Measurements from ENCODE around the gene REM2. TPM values are rescaled to one million over a fixed set of nuclear protein-coding genes. Genes with fewer than 3 reads are reported as not detected.

Gene REM2
- total RNA-seq, 1 experiment from 2014 or later: 0.12 TPM

- DNase-seq (ENCODE audit: low read depth): no peak
Measured at GRCh38 chr14:22872833-22873520, 10.0 kb upstream of the REM2 start.

GRCh38 chr14:22875003-22875747, 7.8 kb upstream of the REM2 start:
- no peak for DNase-seq (ENCODE audit: low read depth)

- no peak for DNase-seq (ENCODE audit: low read depth)
Measured at GRCh38 chr14:22875748-22876319, 7.2 kb upstream of the REM2 start.

- DNase-seq (ENCODE audit: low read depth): no peak
Measured at GRCh38 chr14:22877000-22877501, 6.0 kb upstream of the REM2 start.

GRCh38 chr14:22878271-22879246, 4.5 kb upstream of the REM2 start:
- DNase-seq (ENCODE audit: low read depth): no peak

- no peak for DNase-seq (ENCODE audit: low read depth)
Measured at GRCh38 chr14:22882064-22882463, 958 bp upstream of the REM2 start.

GRCh38 chr14:22882529-22883172, 371 bp upstream of the REM2 start:
- no peak for DNase-seq (ENCODE audit: low read depth)

GRCh38 chr14:22884076-22884737, 1.2 kb downstream of the REM2 start:
- DNase-seq (ENCODE audit: low read depth): no peak

GRCh38 chr14:22884738-22885523, 1.9 kb downstream of the REM2 start:
- DNase-seq (ENCODE audit: low read depth): no peak

- no peak for DNase-seq (ENCODE audit: low read depth)
Measured at GRCh38 chr14:22885975-22886374, 3.0 kb downstream of the REM2 start.

- peak; percentile 78 for DNase-seq (ENCODE audit: low read depth)
Measured at GRCh38 chr14:22886500-22887259, 3.7 kb downstream of the REM2 start.

- peak; percentile 86 for DNase-seq (ENCODE audit: low read depth)
Measured at GRCh38 chr14:22887260-22887989, 4.4 kb downstream of the REM2 start.

GRCh38 chr14:22887990-22888378, 5.0 kb downstream of the REM2 start:
- no peak for DNase-seq (ENCODE audit: low read depth)

- DNase-seq (ENCODE audit: low read depth): no peak
Measured at GRCh38 chr14:22888662-22889061, 5.6 kb downstream of the REM2 start.

- no peak for DNase-seq (ENCODE audit: low read depth)
Measured at GRCh38 chr14:22890416-22890815, 7.4 kb downstream of the REM2 start.

- no peak for DNase-seq (ENCODE audit: low read depth)
Measured at GRCh38 chr14:22892488-22892887, 9.5 kb downstream of the REM2 start.

GRCh38 chr14:22893706-22894105, 10.7 kb downstream of the REM2 start:
- no peak for DNase-seq (ENCODE audit: low read depth)

GRCh38 chr14:22895402-22895801, 12.4 kb downstream of the REM2 start:
- no peak for DNase-seq (ENCODE audit: low read depth)

Measured in RPMI7951 (cell line).